ENCODE data around the gene TMEM38B.
"Not testable (repeated sequence)": the region's sequence is repeated elsewhere in the genome, so short reads cannot be mapped to it uniquely, and the experiment has no call there.

The TMEM38B gene

GRCh38 chr9:105728230-105728629, 33.9 kb downstream of the TMEM38B start:
- DNase-seq = not testable (repeated sequence)

GRCh38 chr9:105731420-105731819, 37.1 kb downstream of the TMEM38B start:
- not testable (repeated sequence) for DNase-seq

GRCh38 chr9:105735366-105735765, 41.0 kb downstream of the TMEM38B start:
- DNase-seq = no peak

- DNase-seq = no peak
Observed at GRCh38 chr9:105737205-105737604, 42.9 kb downstream of the TMEM38B start.

- no peak for DNase-seq
Observed at GRCh38 chr9:105742088-105742487, 47.7 kb downstream of the TMEM38B start.

- DNase-seq = not testable (repeated sequence)
Observed at GRCh38 chr9:105747325-105747724, 53.0 kb downstream of the TMEM38B start.

GRCh38 chr9:105751761-105752160, 57.4 kb downstream of the TMEM38B start:
- no peak for DNase-seq

- DNase-seq = no peak
Observed at GRCh38 chr9:105757496-105758251, 63.3 kb downstream of the TMEM38B start.

GRCh38 chr9:105760053-105760452, 65.7 kb downstream of the TMEM38B start:
- no peak for DNase-seq

GRCh38 chr9:105782561-105783494, 88.5 kb downstream of the TMEM38B start:
- not testable (repeated sequence) for DNase-seq

- not testable (repeated sequence) for DNase-seq
Observed at GRCh38 chr9:105783495-105783872, 89.1 kb downstream of the TMEM38B start.

GRCh38 chr9:105786796-105787195, 92.5 kb downstream of the TMEM38B start:
- not testable (repeated sequence) for DNase-seq

GRCh38 chr9:105816202-105816744, 121.9 kb downstream of the TMEM38B start:
- no peak for DNase-seq

- DNase-seq = no peak
Observed at GRCh38 chr9:105816981-105817380, 122.6 kb downstream of the TMEM38B start.

- no peak for DNase-seq
Observed at GRCh38 chr9:105818903-105819302, 124.6 kb downstream of the TMEM38B start.

GRCh38 chr9:105822814-105823213, 128.5 kb downstream of the TMEM38B start:
- DNase-seq = no peak
